MM.1S (cell line): Measurements from ENCODE around the gene PDCD1.

Source experiments
- DNase-seq: peaks from one replicate; pipeline ENCODE4 v3.0.0-alpha.2; 2015
- H2AFZ ChIP-seq: fragments of 300-600 bp; sonication (generic); 2 replicates; pipeline ENCODE4 v1.6.0; 2016; ENCODE audit warnings: antibody characterized with exemption, low read length
- H3F3A ChIP-seq: fragments of 300-600 bp; sonication (generic); 2 replicates; pipeline ENCODE4 v1.6.1; 2016; ENCODE audit warnings: mild to moderate bottlenecking, antibody characterized with exemption, low read length, moderate library complexity, mixed read lengths; ENCODE audit not compliant: insufficient read depth
- H3K27ac ChIP-seq: fragments of 300-600 bp; sonication (generic); 2 replicates; pipeline ENCODE4 v1.5.1; 2016; ENCODE audit warnings: mild to moderate bottlenecking, low read length
- H3K27me3 ChIP-seq: fragments of 300-600 bp; sonication (generic); replicated peaks from 2 replicates; pipeline ENCODE4 v1.6.0; 2016; ENCODE audit warnings: low read length; ENCODE audit not compliant: insufficient read depth
- H3K36me3 ChIP-seq: fragments of 300-600 bp; sonication (generic); replicated peaks from 2 replicates; pipeline ENCODE4 v1.6.1; 2016; ENCODE audit warnings: mild to moderate bottlenecking, low read length, mixed read lengths; ENCODE audit not compliant: insufficient read depth
- H3K4me1 ChIP-seq: fragments of 300-600 bp; sonication (generic); 2 replicates; pipeline ENCODE4 v1.6.1; 2016; ENCODE audit warnings: low read length, mixed read lengths
- H3K4me2 ChIP-seq: fragments of 300-600 bp; sonication (generic); 2 replicates; pipeline ENCODE4 v1.6.0; 2016; ENCODE audit warnings: low read depth, low read length
- H3K4me3 ChIP-seq: fragments of 300-600 bp; sonication (generic); 2 replicates; pipeline ENCODE4 v1.5.1; 2016; ENCODE audit warnings: low read length, mixed read lengths
- H3K79me2 ChIP-seq: fragments of 300-600 bp; sonication (generic); 2 replicates; pipeline ENCODE4 v1.6.1; 2016; ENCODE audit warnings: mixed run types, low read length, mixed read lengths
- H3K9ac ChIP-seq: fragments of 300-600 bp; sonication (generic); 2 replicates; pipeline ENCODE4 v1.6.1; 2016; ENCODE audit warnings: low read length, mixed read lengths
- H3K9me2 ChIP-seq: fragments of 300-600 bp; sonication (generic); replicated peaks from 2 replicates; pipeline ENCODE4 v1.6.1; 2016; ENCODE audit warnings: mild to moderate bottlenecking, low read length, mixed read lengths; ENCODE audit not compliant: insufficient read depth
- H3K9me3 ChIP-seq: fragments of 300-600 bp; sonication (generic); replicated peaks from 2 replicates; pipeline ENCODE4 v1.6.1; 2016; ENCODE audit warnings: mild to moderate bottlenecking, low read length, mixed read lengths; ENCODE audit not compliant: insufficient read depth
- H4K20me1 ChIP-seq: fragments of 300-600 bp; sonication (generic); 2 replicates; pipeline ENCODE4 v1.6.1; 2016; ENCODE audit warnings: mild to moderate bottlenecking, low read length, moderate library complexity, mixed read lengths; ENCODE audit not compliant: insufficient read depth
- EZH2 ChIP-seq: fragments of 300-600 bp; sonication (generic); optimal IDR thresholded peaks from 2 replicates; pipeline ENCODE3; 2017; ENCODE audit warnings: low read depth, mild to moderate bottlenecking, antibody characterized with exemption, low read length, mixed read lengths
- EZH2phosphoT487 ChIP-seq: fragments of 300-600 bp; sonication (generic); IDR thresholded peaks from 2 replicates; pipeline ENCODE4 v1.6.1; 2018; ENCODE audit warnings: antibody characterized with exemption, low read length
- TF ChIP-seq, protein P1 (sequence below): fragments of 300-600 bp; sonication (generic); IDR thresholded peaks from 2 replicates; pipeline ENCODE4 v1.5.1; 2016; ENCODE audit warnings: antibody characterized with exemption, low read length, mixed read lengths

The PDCD1 gene

DNA sequence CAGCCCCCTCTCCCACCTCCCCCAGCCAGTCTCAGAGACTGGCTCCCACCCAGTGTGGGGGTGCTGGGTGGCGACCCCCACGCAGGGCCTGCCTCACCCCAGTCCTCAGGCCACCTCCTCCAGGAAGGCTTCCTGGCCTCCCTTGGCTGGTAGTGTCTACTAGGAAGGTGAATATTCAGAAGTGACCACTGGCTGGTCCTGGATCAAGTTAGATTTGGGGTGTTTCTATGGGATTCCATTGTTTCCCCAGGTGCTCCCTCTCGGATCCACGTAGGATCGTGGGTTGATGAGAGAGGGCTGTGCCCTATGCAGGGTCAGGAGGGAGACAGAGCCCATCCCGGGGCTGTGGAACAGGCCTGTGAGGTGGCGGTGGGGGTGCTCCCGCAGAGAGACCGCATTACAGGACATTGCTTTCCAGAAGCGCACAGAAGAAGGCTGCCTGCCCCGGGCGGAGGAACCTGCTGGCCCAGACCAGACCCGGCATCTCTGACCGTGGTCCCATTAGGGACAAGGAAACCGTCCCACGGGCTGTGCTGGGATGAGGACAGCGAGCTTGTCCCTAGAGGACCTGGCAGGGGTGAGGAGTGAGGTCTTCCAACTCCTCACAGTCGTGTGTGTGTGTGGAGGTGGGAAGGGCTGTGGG is 3.3 kb downstream of the PDCD1 start:
- Histone ChIP-seq H3K9me3 (no peaks in the 10 kb centered on the region), H3K36me3 (no peaks in the 10 kb centered on the region), H3F3A (peaks cover 13% of the 10 kb centered on the region), H3K4me2 (no peak overlapping the region), H2AFZ (no peak overlapping the region), H3K27me3 (no peaks in the 10 kb centered on the region), H3K9ac (no peak overlapping the region), H3K4me3 (no peak overlapping the region), H3K79me2 (peaks cover 16% of the 10 kb centered on the region), H3K27ac (no peak overlapping the region), H3K9me2 (no peaks in the 10 kb centered on the region), H4K20me1 (no peaks in the 10 kb centered on the region), H3K4me1 (peaks cover 11% of the 10 kb centered on the region)
- TF ChIP-seq EZH2 = no peak
- TF ChIP-seq EZH2phosphoT487 = no peak
- TF ChIP-seq, protein P1, sequence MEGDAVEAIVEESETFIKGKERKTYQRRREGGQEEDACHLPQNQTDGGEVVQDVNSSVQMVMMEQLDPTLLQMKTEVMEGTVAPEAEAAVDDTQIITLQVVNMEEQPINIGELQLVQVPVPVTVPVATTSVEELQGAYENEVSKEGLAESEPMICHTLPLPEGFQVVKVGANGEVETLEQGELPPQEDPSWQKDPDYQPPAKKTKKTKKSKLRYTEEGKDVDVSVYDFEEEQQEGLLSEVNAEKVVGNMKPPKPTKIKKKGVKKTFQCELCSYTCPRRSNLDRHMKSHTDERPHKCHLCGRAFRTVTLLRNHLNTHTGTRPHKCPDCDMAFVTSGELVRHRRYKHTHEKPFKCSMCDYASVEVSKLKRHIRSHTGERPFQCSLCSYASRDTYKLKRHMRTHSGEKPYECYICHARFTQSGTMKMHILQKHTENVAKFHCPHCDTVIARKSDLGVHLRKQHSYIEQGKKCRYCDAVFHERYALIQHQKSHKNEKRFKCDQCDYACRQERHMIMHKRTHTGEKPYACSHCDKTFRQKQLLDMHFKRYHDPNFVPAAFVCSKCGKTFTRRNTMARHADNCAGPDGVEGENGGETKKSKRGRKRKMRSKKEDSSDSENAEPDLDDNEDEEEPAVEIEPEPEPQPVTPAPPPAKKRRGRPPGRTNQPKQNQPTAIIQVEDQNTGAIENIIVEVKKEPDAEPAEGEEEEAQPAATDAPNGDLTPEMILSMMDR = no peak
- no peak for DNase-seq

DNA sequence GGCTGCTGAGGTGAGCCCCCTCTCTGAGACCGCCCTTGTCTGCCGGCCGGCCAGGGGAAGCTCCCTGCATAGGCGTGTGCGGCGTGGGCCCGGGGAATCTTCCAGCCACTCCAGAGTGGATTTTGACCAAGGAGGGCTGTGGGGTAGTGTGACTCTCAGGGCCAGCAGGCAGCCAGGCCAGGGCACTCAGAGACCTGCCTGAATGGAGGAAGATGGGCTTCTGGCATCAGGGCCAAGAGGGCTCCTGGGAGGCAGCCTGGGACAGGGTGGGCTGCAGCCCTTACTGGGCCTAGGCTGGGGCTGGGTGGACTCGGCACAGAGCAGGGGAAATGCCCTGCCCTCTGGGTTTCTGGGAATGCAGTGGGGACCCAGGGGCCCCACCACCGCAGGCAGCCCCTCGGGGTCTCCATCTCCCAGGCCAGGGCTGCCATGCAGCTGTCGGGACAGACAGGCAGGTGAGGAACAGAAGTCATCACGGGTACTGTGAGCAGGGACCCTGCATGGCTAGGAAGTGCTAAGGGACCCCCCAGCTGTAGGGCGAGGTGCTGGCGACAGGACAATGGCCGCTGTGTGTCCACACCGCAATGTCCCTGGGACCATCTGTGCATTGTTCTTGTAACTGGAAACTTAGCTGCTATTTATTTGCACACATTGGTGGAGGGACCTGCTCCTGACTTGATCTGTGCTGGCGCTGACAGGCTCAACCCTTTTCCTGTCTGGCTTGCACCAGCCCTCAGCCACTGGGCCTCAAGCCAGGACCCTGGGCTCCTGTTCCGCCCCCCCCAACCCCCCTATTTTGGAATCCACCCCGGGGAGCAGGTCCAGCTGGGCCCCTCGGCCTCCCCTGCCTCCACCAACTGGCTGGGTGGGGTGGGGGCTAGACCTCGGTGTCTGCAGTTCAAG is 4.1 kb downstream of the PDCD1 start:
- TF ChIP-seq, protein P1 = no peak
- no peak for TF ChIP-seq EZH2
- no peak for TF ChIP-seq EZH2phosphoT487
- H3K36me3 ChIP-seq = no peaks in the 10 kb centered on the region
- H3K4me2 ChIP-seq = no peak overlapping the region
- no peak overlapping the region for H3K4me3 ChIP-seq
- H3K9me2 ChIP-seq = no peaks in the 10 kb centered on the region
- peaks cover 6% of the 10 kb centered on the region; the same call in 1 of the 2 replicates for H3K4me1 ChIP-seq
- no peak overlapping the region for H2AFZ ChIP-seq
- H3K27ac ChIP-seq = no peak overlapping the region
- peaks cover 16% of the 10 kb centered on the region for H3K79me2 ChIP-seq
- H3F3A ChIP-seq = peaks cover 5% of the 10 kb centered on the region
- H3K9me3 ChIP-seq = no peaks in the 10 kb centered on the region
- H3K27me3 ChIP-seq = no peaks in the 10 kb centered on the region
- DNase-seq = no peak
- no peak overlapping the region for H3K9ac ChIP-seq
- H4K20me1 ChIP-seq = no peaks in the 10 kb centered on the region

DNA sequence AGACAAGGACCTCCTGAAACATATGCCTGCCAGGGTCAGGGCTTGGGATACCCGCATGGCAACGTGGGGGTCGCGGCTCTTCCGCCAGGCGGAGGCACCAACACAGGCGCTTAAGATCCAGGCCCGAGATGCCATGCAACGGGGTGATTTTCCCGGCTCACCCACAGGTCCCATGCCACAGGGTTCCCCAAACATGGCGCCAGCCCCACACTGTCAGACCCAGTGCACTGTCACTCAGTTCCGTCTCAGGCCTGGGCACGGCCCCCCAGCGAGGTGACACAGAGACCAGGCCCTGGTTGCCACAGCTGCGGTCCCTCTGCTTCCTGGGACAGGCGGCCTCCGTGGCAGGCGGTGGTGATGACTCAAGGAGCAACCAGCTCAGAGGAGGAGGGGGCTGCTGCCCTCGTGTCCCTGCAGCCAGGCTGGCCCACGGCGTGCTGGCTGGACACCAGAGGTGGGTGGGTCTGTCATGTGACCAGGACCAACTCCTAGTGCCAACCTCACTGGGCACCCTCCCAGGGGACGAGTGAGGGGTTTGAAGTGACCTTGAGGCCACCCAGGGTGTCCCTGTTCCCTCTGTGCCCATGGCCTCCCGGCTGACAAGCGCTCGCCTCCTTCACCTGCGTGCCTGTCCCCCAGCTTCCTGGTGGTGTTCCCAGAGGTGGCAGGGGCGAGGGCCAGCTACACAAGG is 4.9 kb downstream of the PDCD1 start:
- H3K9ac ChIP-seq = no peak overlapping the region
- H3K27ac ChIP-seq = no peak overlapping the region
- H3K9me3 ChIP-seq = no peaks in the 10 kb centered on the region
- no peaks in the 10 kb centered on the region for H3F3A ChIP-seq
- DNase-seq = no peak
- no peaks in the 10 kb centered on the region for H3K9me2 ChIP-seq
- no peaks in the 10 kb centered on the region for H4K20me1 ChIP-seq
- H3K36me3 ChIP-seq = no peaks in the 10 kb centered on the region
- TF ChIP-seq EZH2phosphoT487 (no peak), EZH2 (no peak)
- TF ChIP-seq, protein P1 = no peak
- H3K4me2 ChIP-seq = no peak overlapping the region
- no peak overlapping the region for H2AFZ ChIP-seq
- H3K4me1 ChIP-seq = no peaks in the 10 kb centered on the region
- H3K79me2 ChIP-seq = peaks cover 13% of the 10 kb centered on the region
- H3K4me3 ChIP-seq = no peak overlapping the region
- no peaks in the 10 kb centered on the region for H3K27me3 ChIP-seq
